ENCODE measurements around the gene USP48. TPM values are rescaled to one million over a fixed set of nuclear protein-coding genes. Genes with fewer than 3 reads are reported as not detected.

The USP48 gene
- total RNA-seq, 1 donor from 2014 or later, result 39.1 TPM

- Histone ChIP-seq H3K9me3 (replicated peaks) (no peaks in the 10 kb centered on the region), H3K27ac (replicated peaks) (no peak overlapping the region), H3K36me3 (peaks cover 83% of the 10 kb centered on the region), H3K27me3 (ENCODE audit: low read depth) (no peaks in the 10 kb centered on the region), H3K4me1 (no peaks in the 10 kb centered on the region), H3K4me3 (no peak overlapping the region)
- intact Hi-C loops (cut with micrococcal nuclease), result no loop called here
- no peak for DNase-seq
- TF ChIP-seq CTCF (IDR thresholded peaks at IDR 0.05; ENCODE audit: borderline replicate concordance), result no peak
Observed at GRCh38 chr1:21693732-21694131, 89.2 kb downstream of the USP48 start.

GRCh38 chr1:21691739-21692138 is 91.2 kb downstream of the USP48 start:
- H3K4me1 ChIP-seq, result no peaks in the 10 kb centered on the region

GRCh38 chr1:21689661-21690372 is 93.1 kb downstream of the USP48 start:
- no peak for DNase-seq
- Histone ChIP-seq H3K27me3 (ENCODE audit: low read depth) (no peaks in the 10 kb centered on the region), H3K4me3 (no peak overlapping the region), H3K9me3 (replicated peaks) (peaks cover 3% of the 10 kb centered on the region), H3K36me3 (peaks cover 95% of the 10 kb centered on the region), H3K27ac (replicated peaks) (no peak overlapping the region), H3K4me1 (no peaks in the 10 kb centered on the region)
- TF ChIP-seq CTCF (IDR thresholded peaks at IDR 0.05; ENCODE audit: borderline replicate concordance), result no peak
- intact Hi-C loops (cut with micrococcal nuclease), result no loop called here

More at GRCh38 chr1:21691739-21692138, 91.2 kb downstream of the USP48 start:
- DNase-seq, result no peak
- H3K36me3 ChIP-seq, result peaks cover 92% of the 10 kb centered on the region
- no peaks in the 10 kb centered on the region for H3K27me3 ChIP-seq (ENCODE audit: low read depth)
- H3K4me3 ChIP-seq, result no peak overlapping the region
- H3K27ac ChIP-seq (replicated peaks), result no peak overlapping the region
- H3K9me3 ChIP-seq (replicated peaks), result no peaks in the 10 kb centered on the region
- intact Hi-C loops (cut with micrococcal nuclease), result no loop called here
- TF ChIP-seq CTCF (IDR thresholded peaks at IDR 0.05; ENCODE audit: borderline replicate concordance), result no peak

- H3K27ac ChIP-seq (replicated peaks), result no peak overlapping the region
- no peak overlapping the region for H3K4me3 ChIP-seq
- no peak for TF ChIP-seq CTCF (IDR thresholded peaks at IDR 0.05; ENCODE audit: borderline replicate concordance)
- H3K9me3 ChIP-seq (replicated peaks), result peaks cover 7% of the 10 kb centered on the region
- no peaks in the 10 kb centered on the region for H3K27me3 ChIP-seq (ENCODE audit: low read depth)
- H3K36me3 ChIP-seq, result peaks cover 91% of the 10 kb centered on the region
- H3K4me1 ChIP-seq, result no peaks in the 10 kb centered on the region
- DNase-seq, result no peak
- intact Hi-C loops (cut with micrococcal nuclease), result no loop called here
Observed at GRCh38 chr1:21687081-21687529, 95.8 kb downstream of the USP48 start.

GRCh38 chr1:21685946-21686678 is 96.8 kb downstream of the USP48 start:
- peaks cover 92% of the 10 kb centered on the region for H3K36me3 ChIP-seq
- TF ChIP-seq CTCF (IDR thresholded peaks at IDR 0.05; ENCODE audit: borderline replicate concordance), result no peak

More at GRCh38 chr1:21685946-21686678, 96.8 kb downstream of the USP48 start:
- Histone ChIP-seq H3K4me3 (no peak overlapping the region), H3K4me1 (no peaks in the 10 kb centered on the region), H3K27me3 (ENCODE audit: low read depth) (no peaks in the 10 kb centered on the region), H3K9me3 (replicated peaks) (peaks cover 7% of the 10 kb centered on the region), H3K27ac (replicated peaks) (no peak overlapping the region)
- DNase-seq, result no peak
- intact Hi-C loops (cut with micrococcal nuclease), result no loop called here

Data from left ventricle myocardium inferior (tissue), 1 donor.